Left lung (tissue), 10 donors: ENCODE measurements around the gene TNFAIP8L3. TPM values are rescaled to one million over a fixed set of nuclear protein-coding genes. Genes with fewer than 3 reads are reported as not detected.

ENCODE experiments used
- ATAC-seq: fragments of 200-7000 bp; cut with Tn5 transposase; one replicate; pipeline ENCODE4 v1.9.1; 2020; ENCODE audit warnings: moderate library complexity
- DNase-seq, 4 donors: peaks; one replicate each; pipeline ENCODE4 v3.0.0-alpha.2; 2013 to 2020
- H3K27ac ChIP-seq, 2 donors: fragments of 200-600 bp; sonication (generic) in 1 of 2; one replicate each; pipeline versions ENCODE4 v1.5.0 to v1.8.0; 2020 to 2021
- H3K27me3 ChIP-seq, 2 donors: fragments of 200-600 bp; sonication (generic) in 1 of 2; one replicate each; pipeline versions ENCODE4 v1.5.0 to v1.8.0; 2020 to 2021
- H3K36me3 ChIP-seq, 2 donors: fragments of 200-600 bp; sonication (generic) in 1 of 2; one replicate each; pipeline versions ENCODE4 v1.5.0 to v1.8.0; 2020 to 2021
- H3K4me1 ChIP-seq, 2 donors: fragments of 200-600 bp; one replicate each; pipeline ENCODE4 v1.8.0; 2021
- H3K4me3 ChIP-seq, 2 donors: fragments of 200-600 bp; sonication (generic) in 1 of 2; one replicate each; pipeline versions ENCODE4 v1.5.0 to v1.8.0; 2020 to 2021; ENCODE audit warnings: mild to moderate bottlenecking in 1 of 2
- H3K9me3 ChIP-seq, 2 donors: fragments of 200-600 bp; sonication (generic) in 1 of 2; one replicate each; pipeline versions ENCODE4 v1.5.0 to v1.8.0; 2020 to 2021
- intact Hi-C, 2 donors: fragments of 100-400 bp; cut with DNase I; formaldehyde crosslinking; loops; one replicate each; pipeline versions ENCODE4 v1.11.2 to v1.14.2; 2022
- polyA plus RNA-seq, 6 donors: library from polyadenylated mRNA; unstranded; fragments of 120-200 nt; gene quantifications; one replicate each; pipeline ENCODE4 v1.2.1, GENCODE V29; 2013; ENCODE audit not compliant: insufficient read length in 6 of 6
- total RNA-seq, 2 donors: library from RNA; stranded (reverse); fragmentation: NEBNext Ultra II Directional; extraction: Animal tissue kit (Norgen Biotek cat#: 25700); gene quantifications; one replicate each; pipeline ENCODE4 v1.2.1, GENCODE V29; 2021
- TF ChIP-seq, protein P1 (sequence below), 2 donors: fragments of 200-600 bp; sonication (generic) in 1 of 2; IDR thresholded peaks; one replicate each; pipeline versions ENCODE4 v1.5.0 to v1.8.0; 2021; ENCODE audit warnings: antibody characterized with exemption in 2 of 2
- donor health status: DM: no; HTN: yes; CAD: no.
- donor health status: DM: no; HTN: no; CAD: no.

The TNFAIP8L3 gene
- total and polyA plus RNA-seq, 8 donors, result 3.0 to 25.0 (median 4.4) TPM

DNA sequence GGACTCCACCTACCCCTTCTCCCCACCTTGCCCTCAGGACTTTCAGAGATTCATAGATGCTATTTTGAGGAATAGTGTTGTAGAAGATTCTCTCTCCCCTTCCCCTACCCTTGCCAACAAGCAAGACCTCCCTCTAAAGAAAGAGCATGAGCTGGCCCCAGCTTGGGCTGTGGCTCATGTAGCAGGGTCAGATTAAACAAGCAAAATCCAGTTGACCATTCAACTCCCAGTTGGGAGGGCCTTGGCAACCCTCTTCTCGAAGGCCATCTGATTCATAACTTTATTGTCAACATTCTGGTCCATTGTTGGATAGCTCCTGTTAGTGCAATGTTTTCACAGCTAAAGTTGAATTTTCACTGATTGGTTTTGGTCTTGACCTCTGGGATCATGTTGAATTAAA, 41.1 kb downstream of the TNFAIP8L3 start:
- Histone ChIP-seq H3K36me3 (no peaks in the 10 kb centered on the region), H3K27me3 (no peaks in the 10 kb centered on the region), H3K27ac (no peak overlapping the region), H3K9me3 (no peaks in the 10 kb centered on the region), H3K4me3 (no peak overlapping the region), H3K4me1 (no peaks in the 10 kb centered on the region)
- ATAC-seq, result no peak
- no peak for DNase-seq
- intact Hi-C loops, result loop anchor here in 1 of 2 donors (10.0 kb wide), 1 partner anchor 79 kb away; no protein-coding TSS in a partner anchor
- TF ChIP-seq, protein P1, sequence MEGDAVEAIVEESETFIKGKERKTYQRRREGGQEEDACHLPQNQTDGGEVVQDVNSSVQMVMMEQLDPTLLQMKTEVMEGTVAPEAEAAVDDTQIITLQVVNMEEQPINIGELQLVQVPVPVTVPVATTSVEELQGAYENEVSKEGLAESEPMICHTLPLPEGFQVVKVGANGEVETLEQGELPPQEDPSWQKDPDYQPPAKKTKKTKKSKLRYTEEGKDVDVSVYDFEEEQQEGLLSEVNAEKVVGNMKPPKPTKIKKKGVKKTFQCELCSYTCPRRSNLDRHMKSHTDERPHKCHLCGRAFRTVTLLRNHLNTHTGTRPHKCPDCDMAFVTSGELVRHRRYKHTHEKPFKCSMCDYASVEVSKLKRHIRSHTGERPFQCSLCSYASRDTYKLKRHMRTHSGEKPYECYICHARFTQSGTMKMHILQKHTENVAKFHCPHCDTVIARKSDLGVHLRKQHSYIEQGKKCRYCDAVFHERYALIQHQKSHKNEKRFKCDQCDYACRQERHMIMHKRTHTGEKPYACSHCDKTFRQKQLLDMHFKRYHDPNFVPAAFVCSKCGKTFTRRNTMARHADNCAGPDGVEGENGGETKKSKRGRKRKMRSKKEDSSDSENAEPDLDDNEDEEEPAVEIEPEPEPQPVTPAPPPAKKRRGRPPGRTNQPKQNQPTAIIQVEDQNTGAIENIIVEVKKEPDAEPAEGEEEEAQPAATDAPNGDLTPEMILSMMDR (IDR thresholded peaks at IDR 0.05), result no peak

DNA sequence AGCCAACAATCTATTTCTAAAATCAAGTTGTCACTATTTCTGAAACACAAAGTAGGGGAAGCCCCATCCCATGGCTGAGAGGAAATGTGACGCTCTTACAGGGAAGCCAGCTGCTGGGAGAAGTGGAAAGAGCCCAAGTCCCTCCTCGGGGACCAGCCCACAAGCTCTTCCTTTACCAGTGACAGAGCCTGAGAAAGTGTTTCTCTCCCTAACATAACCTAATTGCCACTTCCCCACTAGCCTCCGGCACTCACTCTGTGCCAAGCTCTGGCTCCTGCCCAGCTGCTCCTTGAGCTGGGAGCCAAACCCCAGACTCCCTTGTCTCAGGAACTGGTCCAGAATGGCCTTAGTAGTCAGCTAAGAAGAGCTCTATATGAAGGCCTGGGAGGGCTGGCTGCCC, 42.9 kb downstream of the TNFAIP8L3 start:
- no peak overlapping the region for H3K27ac ChIP-seq

DNA sequence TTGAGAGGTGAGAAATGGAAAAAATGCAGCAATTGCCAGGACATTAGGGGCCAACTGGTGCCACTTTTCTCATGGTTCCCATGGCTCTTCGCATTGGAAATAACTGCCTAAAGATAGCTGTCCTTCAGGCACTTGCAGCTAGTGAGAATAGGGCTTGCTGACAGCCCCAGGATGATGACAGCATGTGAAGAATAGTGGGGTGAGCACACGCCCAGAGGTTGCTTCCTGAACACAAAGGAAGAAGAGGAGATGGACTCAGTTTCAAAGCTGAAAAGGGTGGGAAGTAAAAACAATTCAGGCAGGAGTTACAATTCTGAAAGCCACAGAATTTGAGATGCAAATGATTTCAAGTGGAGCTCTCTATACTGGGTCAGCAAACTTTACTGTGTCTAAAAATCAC, 45.6 kb downstream of the TNFAIP8L3 start:
- intact Hi-C loops, result no loop called here
- no peak overlapping the region for H3K27ac ChIP-seq

More for the DNA sequence above, 42.9 kb downstream of the TNFAIP8L3 start:
- TF ChIP-seq, protein P1 (IDR thresholded peaks at IDR 0.05), result no peak
- Histone ChIP-seq H3K4me3 (no peak overlapping the region), H3K27me3 (no peaks in the 10 kb centered on the region), H3K4me1 (peaks cover 5 to 6% of the 10 kb centered on the region in 2 donors), H3K9me3 (no peaks in the 10 kb centered on the region), H3K36me3 (no peaks in the 10 kb centered on the region)
- intact Hi-C loops, result loop anchor here in 1 of 2 donors (10.0 kb wide), 1 partner anchor 77 kb away; no protein-coding TSS in a partner anchor
- peak; percentile 81 for ATAC-seq
- peak in 3 of 4 donors; percentile 26 to 58 (median 43) for DNase-seq

DNA sequence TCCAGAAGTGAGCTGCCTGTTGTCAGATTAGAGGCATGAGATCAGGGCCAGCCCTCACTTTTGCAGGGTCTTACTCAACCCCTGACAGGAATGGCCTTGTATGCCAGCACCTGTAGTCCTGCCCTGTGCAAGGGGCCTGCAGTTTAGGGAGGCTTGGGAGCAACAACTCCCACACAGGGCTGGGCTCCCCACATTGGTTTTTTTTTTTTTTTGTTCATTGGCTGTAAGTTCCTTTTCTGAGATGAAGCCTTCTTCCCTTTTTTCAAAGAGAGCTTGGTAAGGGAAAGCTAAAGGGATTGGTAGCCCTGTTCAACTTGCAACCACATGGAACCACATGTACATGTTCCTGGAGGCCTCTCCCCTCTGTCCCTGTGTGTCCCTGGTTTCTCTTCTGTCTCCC, 46.4 kb downstream of the TNFAIP8L3 start:
- peak; percentile 6 for ATAC-seq
- H3K4me1 ChIP-seq, result peaks cover 5 to 6% of the 10 kb centered on the region in 2 donors
- H3K36me3 ChIP-seq, result no peaks in the 10 kb centered on the region

More for the DNA sequence above, 45.6 kb downstream of the TNFAIP8L3 start:
- H3K4me3 ChIP-seq, result no peak overlapping the region
- no peak for ATAC-seq
- DNase-seq, result no peak
- TF ChIP-seq, protein P1 (IDR thresholded peaks at IDR 0.05), result no peak
- peaks cover 5 to 6% of the 10 kb centered on the region in 2 donors for H3K4me1 ChIP-seq
- no peaks in the 10 kb centered on the region for H3K9me3 ChIP-seq
- no peaks in the 10 kb centered on the region for H3K36me3 ChIP-seq
- no peaks in the 10 kb centered on the region for H3K27me3 ChIP-seq

DNA sequence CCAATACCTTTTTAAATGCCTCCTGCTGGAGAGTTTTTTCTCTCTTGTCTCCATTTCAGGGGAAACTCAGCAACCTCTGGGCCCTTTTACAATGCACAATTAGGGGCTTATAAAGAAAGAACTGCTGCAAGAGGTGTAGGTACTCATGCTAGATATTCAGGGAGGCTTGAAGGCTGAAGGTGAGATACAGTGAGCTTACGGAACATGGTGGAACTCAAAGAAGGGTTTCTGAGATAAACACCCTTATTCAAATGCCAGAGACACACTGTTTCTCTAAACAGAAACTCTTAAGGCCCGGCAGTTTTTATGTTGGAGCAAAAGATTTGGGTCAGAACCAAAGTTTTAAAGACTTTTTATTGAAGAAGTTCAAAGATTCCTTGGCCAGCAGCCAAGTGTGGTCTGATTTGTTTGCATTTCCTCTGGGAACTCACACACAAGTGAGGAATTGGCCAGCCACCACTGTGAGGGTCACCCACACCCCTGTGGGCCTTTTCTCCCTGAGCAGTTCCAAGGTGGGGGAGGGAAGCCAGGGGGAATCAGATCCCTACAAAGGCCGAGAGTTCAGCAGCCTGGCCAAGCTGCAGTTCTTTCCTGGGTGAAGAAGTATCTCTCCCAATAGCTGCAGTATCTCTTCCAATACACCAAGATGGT, 47.8 kb downstream of the TNFAIP8L3 start:
- intact Hi-C loops, result no loop called here

More for the DNA sequence above, 46.4 kb downstream of the TNFAIP8L3 start:
- H3K27ac ChIP-seq, result no peak overlapping the region
- TF ChIP-seq, protein P1 (IDR thresholded peaks at IDR 0.05), result no peak
- no peaks in the 10 kb centered on the region for H3K9me3 ChIP-seq
- intact Hi-C loops, result no loop called here
- H3K27me3 ChIP-seq, result no peaks in the 10 kb centered on the region
- H3K4me3 ChIP-seq, result no peak overlapping the region
- DNase-seq, result no peak

More for the DNA sequence above, 47.8 kb downstream of the TNFAIP8L3 start:
- Histone ChIP-seq H3K9me3 (no peaks in the 10 kb centered on the region), H3K4me3 (no peak overlapping the region), H3K36me3 (no peaks in the 10 kb centered on the region), H3K27ac (no peak overlapping the region), H3K27me3 (no peaks in the 10 kb centered on the region), H3K4me1 (peaks cover 5 to 6% of the 10 kb centered on the region in 2 donors)
- ATAC-seq (peak; percentile 8), DNase-seq (peak in 2 of 4 donors; percentile 42 to 65)
- TF ChIP-seq, protein P1 (IDR thresholded peaks at IDR 0.05), result no peak
